WTC11 (cell line): ENCODE measurements around the gene FBXL16. TPM values are rescaled to one million over a fixed set of nuclear protein-coding genes. Genes with fewer than 3 reads are reported as not detected.

ENCODE experiments used
- FOXK1 ChIP-seq: sonication (generic); formaldehyde crosslinking; IDR thresholded peaks from 2 replicates; pipeline ENCODE4 v1.8.0; 2022; ENCODE audit warnings: mild to moderate bottlenecking, moderate library complexity, missing genetic modification reagents
- FOXP1 ChIP-seq: sonication (generic); formaldehyde crosslinking; IDR thresholded peaks from 2 replicates; pipeline ENCODE4 v1.8.0; 2022; ENCODE audit warnings: missing genetic modification reagents, mild to moderate bottlenecking, moderate library complexity, borderline replicate concordance
- GTF2I ChIP-seq: fragments of 250-450 bp; sonication (Bioruptor Pico); conservative IDR thresholded peaks from 2 replicates; pipeline ENCODE4 v1.4.0; 2021; ENCODE audit warnings: mild to moderate bottlenecking
- HMGA2 ChIP-seq: fragments of 250-450 bp; sonication (Bioruptor Pico); IDR thresholded peaks from 2 replicates; pipeline ENCODE4 v1.4.0; 2021; ENCODE audit warnings: mild to moderate bottlenecking, moderate library complexity
- JUN ChIP-seq: sonication (generic); formaldehyde crosslinking; IDR thresholded peaks from 2 replicates; pipeline ENCODE4 v1.8.0; 2023; ENCODE audit warnings: mild to moderate bottlenecking, missing genetic modification reagents
- MXD4 ChIP-seq: fragments of 250-450 bp; sonication (Bioruptor Pico); IDR thresholded peaks from 2 replicates; pipeline ENCODE4 v1.8.0; 2021; ENCODE audit warnings: mild to moderate bottlenecking, moderate library complexity, borderline replicate concordance
- NR3C1 ChIP-seq: sonication (generic); formaldehyde crosslinking; conservative IDR thresholded peaks from 2 replicates; pipeline ENCODE4 v1.8.1; 2023; ENCODE audit warnings: low read depth, mild to moderate bottlenecking, missing genetic modification reagents
- RORB ChIP-seq: fragments of 250-450 bp; sonication (Bioruptor Pico); IDR thresholded peaks from 2 replicates; pipeline ENCODE4 v1.9.0; 2021; ENCODE audit warnings: mild to moderate bottlenecking
- SP1 ChIP-seq: sonication (generic); formaldehyde crosslinking; conservative IDR thresholded peaks from 2 replicates; pipeline ENCODE4 v1.8.1; 2022; ENCODE audit warnings: missing genetic modification reagents
- TEAD1 ChIP-seq: sonication (generic); formaldehyde crosslinking; IDR thresholded peaks from 2 replicates; pipeline ENCODE4 v1.8.0; 2022; ENCODE audit warnings: mild to moderate bottlenecking, missing genetic modification reagents
- TP53 ChIP-seq: sonication (generic); formaldehyde crosslinking; IDR thresholded peaks from 2 replicates; pipeline ENCODE4 v1.8.1; 2023; ENCODE audit warnings: mild to moderate bottlenecking, missing genetic modification reagents
- ZNF138 ChIP-seq: sonication (generic); formaldehyde crosslinking; conservative IDR thresholded peaks from 2 replicates; pipeline ENCODE4 v1.8.1; 2022; ENCODE audit warnings: mild to moderate bottlenecking, moderate library complexity, missing genetic modification reagents
- total RNA-seq: library from RNA; stranded (reverse); gene quantifications from 3 replicates; pipeline ENCODE4 v1.2.3, GENCODE V29; 2021
- TF ChIP-seq, protein P1 (sequence below): sonication (generic); formaldehyde crosslinking; IDR thresholded peaks from 2 replicates; pipeline ENCODE4 v1.8.1; 2023; ENCODE audit warnings: mild to moderate bottlenecking, missing genetic modification reagents, moderate library complexity
- TF ChIP-seq, protein P2 (sequence below): sonication (generic); formaldehyde crosslinking; conservative IDR thresholded peaks from 2 replicates; pipeline ENCODE4 v1.8.1; 2022; ENCODE audit warnings: mild to moderate bottlenecking, missing genetic modification reagents
- TF ChIP-seq, protein P3 (sequence below): sonication (generic); formaldehyde crosslinking; IDR thresholded peaks from 2 replicates; pipeline ENCODE4 v1.8.1; 2023; ENCODE audit warnings: mild to moderate bottlenecking, missing genetic modification reagents, borderline replicate concordance
- TF ChIP-seq, protein P4 (sequence below): fragments of 250-450 bp; sonication (Bioruptor Pico); IDR thresholded peaks from 2 replicates; pipeline ENCODE4 v1.9.0; 2021; ENCODE audit warnings: mild to moderate bottlenecking, borderline replicate concordance
- TF ChIP-seq, protein P5 (sequence below): sonication (generic); formaldehyde crosslinking; conservative IDR thresholded peaks from 2 replicates; pipeline ENCODE4 v1.8.1; 2023; ENCODE audit warnings: mild to moderate bottlenecking, low read depth, missing genetic modification reagents, moderate library complexity

Gene FBXL16
- total RNA-seq, 1 experiment from 2014 or later = 22.7 TPM

DNA sequence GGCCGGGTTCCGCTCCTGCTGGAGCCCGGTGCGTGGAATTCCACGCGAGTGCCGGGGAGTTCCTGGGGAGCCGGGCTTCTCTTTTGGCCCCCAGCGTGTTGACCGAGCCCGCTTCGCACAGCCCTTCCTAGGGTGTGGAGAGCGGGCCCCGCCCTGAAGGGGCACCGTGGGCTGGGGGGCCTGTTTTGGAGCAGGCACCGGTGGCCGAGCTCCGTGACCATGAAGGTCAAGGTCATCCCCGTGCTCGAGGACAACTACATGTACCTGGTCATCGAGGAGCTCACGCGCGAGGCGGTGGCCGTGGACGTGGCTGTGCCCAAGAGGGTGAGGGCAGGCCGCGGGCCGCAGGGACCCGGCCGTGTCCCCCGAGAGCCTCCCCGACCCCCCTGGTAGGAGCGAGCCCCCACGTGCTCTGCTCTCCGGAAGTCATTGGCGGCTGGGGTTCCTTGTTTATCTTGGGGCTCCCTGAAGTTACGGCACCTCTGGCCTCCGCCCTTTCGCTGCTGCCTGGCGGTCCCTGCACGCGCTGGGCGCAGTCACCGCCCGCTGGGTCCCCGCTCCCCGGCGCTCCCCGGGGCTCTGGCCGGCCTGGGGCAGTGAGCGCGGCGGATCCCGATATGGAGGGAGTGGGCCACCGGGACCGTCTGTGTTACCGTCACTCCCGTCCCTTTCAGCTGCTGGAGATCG, 21.8 kb upstream of the FBXL16 start (continued):
- TF ChIP-seq, protein P1, sequence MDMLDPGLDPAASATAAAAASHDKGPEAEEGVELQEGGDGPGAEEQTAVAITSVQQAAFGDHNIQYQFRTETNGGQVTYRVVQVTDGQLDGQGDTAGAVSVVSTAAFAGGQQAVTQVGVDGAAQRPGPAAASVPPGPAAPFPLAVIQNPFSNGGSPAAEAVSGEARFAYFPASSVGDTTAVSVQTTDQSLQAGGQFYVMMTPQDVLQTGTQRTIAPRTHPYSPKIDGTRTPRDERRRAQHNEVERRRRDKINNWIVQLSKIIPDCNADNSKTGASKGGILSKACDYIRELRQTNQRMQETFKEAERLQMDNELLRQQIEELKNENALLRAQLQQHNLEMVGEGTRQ (CRISPR knock-in tag) = peak; percentile 48
- 0 out of 2 replicates have a peak, but pooled peaks have one; percentile 0 for TF ChIP-seq SP1 (CRISPR knock-in tag)
- TF ChIP-seq ZNF138 (CRISPR knock-in tag) = no peak
- TF ChIP-seq RORB (CRISPR knock-in tag) = no peak
- TF ChIP-seq FOXP1 (CRISPR knock-in tag) = 0 out of 2 replicates have a peak, but pooled peaks have one; percentile 26
- TF ChIP-seq TEAD1 = no peak
- TF ChIP-seq, protein P2, sequence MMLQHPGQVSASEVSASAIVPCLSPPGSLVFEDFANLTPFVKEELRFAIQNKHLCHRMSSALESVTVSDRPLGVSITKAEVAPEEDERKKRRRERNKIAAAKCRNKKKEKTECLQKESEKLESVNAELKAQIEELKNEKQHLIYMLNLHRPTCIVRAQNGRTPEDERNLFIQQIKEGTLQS (CRISPR knock-in tag) = no peak
- no peak for TF ChIP-seq NR3C1 (CRISPR knock-in tag)
- no peak for TF ChIP-seq MXD4 (CRISPR knock-in tag)
- TF ChIP-seq, protein P3, sequence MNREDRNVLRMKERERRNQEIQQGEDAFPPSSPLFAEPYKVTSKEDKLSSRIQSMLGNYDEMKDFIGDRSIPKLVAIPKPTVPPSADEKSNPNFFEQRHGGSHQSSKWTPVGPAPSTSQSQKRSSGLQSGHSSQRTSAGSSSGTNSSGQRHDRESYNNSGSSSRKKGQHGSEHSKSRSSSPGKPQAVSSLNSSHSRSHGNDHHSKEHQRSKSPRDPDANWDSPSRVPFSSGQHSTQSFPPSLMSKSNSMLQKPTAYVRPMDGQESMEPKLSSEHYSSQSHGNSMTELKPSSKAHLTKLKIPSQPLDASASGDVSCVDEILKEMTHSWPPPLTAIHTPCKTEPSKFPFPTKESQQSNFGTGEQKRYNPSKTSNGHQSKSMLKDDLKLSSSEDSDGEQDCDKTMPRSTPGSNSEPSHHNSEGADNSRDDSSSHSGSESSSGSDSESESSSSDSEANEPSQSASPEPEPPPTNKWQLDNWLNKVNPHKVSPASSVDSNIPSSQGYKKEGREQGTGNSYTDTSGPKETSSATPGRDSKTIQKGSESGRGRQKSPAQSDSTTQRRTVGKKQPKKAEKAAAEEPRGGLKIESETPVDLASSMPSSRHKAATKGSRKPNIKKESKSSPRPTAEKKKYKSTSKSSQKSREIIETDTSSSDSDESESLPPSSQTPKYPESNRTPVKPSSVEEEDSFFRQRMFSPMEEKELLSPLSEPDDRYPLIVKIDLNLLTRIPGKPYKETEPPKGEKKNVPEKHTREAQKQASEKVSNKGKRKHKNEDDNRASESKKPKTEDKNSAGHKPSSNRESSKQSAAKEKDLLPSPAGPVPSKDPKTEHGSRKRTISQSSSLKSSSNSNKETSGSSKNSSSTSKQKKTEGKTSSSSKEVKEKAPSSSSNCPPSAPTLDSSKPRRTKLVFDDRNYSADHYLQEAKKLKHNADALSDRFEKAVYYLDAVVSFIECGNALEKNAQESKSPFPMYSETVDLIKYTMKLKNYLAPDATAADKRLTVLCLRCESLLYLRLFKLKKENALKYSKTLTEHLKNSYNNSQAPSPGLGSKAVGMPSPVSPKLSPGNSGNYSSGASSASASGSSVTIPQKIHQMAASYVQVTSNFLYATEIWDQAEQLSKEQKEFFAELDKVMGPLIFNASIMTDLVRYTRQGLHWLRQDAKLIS (CRISPR knock-in tag) = no peak
- TF ChIP-seq, protein P4, sequence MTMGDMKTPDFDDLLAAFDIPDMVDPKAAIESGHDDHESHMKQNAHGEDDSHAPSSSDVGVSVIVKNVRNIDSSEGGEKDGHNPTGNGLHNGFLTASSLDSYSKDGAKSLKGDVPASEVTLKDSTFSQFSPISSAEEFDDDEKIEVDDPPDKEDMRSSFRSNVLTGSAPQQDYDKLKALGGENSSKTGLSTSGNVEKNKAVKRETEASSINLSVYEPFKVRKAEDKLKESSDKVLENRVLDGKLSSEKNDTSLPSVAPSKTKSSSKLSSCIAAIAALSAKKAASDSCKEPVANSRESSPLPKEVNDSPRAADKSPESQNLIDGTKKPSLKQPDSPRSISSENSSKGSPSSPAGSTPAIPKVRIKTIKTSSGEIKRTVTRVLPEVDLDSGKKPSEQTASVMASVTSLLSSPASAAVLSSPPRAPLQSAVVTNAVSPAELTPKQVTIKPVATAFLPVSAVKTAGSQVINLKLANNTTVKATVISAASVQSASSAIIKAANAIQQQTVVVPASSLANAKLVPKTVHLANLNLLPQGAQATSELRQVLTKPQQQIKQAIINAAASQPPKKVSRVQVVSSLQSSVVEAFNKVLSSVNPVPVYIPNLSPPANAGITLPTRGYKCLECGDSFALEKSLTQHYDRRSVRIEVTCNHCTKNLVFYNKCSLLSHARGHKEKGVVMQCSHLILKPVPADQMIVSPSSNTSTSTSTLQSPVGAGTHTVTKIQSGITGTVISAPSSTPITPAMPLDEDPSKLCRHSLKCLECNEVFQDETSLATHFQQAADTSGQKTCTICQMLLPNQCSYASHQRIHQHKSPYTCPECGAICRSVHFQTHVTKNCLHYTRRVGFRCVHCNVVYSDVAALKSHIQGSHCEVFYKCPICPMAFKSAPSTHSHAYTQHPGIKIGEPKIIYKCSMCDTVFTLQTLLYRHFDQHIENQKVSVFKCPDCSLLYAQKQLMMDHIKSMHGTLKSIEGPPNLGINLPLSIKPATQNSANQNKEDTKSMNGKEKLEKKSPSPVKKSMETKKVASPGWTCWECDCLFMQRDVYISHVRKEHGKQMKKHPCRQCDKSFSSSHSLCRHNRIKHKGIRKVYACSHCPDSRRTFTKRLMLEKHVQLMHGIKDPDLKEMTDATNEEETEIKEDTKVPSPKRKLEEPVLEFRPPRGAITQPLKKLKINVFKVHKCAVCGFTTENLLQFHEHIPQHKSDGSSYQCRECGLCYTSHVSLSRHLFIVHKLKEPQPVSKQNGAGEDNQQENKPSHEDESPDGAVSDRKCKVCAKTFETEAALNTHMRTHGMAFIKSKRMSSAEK (CRISPR knock-in tag) = no peak
- TF ChIP-seq FOXK1 = no peak
- no peak for TF ChIP-seq GTF2I (CRISPR knock-in tag)
- TF ChIP-seq TP53 (CRISPR knock-in tag) = no peak
- TF ChIP-seq HMGA2 (CRISPR knock-in tag) = no peak
- TF ChIP-seq, protein P5, sequence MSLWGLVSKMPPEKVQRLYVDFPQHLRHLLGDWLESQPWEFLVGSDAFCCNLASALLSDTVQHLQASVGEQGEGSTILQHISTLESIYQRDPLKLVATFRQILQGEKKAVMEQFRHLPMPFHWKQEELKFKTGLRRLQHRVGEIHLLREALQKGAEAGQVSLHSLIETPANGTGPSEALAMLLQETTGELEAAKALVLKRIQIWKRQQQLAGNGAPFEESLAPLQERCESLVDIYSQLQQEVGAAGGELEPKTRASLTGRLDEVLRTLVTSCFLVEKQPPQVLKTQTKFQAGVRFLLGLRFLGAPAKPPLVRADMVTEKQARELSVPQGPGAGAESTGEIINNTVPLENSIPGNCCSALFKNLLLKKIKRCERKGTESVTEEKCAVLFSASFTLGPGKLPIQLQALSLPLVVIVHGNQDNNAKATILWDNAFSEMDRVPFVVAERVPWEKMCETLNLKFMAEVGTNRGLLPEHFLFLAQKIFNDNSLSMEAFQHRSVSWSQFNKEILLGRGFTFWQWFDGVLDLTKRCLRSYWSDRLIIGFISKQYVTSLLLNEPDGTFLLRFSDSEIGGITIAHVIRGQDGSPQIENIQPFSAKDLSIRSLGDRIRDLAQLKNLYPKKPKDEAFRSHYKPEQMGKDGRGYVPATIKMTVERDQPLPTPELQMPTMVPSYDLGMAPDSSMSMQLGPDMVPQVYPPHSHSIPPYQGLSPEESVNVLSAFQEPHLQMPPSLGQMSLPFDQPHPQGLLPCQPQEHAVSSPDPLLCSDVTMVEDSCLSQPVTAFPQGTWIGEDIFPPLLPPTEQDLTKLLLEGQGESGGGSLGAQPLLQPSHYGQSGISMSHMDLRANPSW (CRISPR knock-in tag) = no peak
- TF ChIP-seq JUN (CRISPR knock-in tag) = 0 out of 2 replicates have a peak, but pooled peaks have one; percentile 8
